HepG2 (cell line): ENCODE measurements around the gene MAP2K3. TPM values are rescaled to one million over a fixed set of nuclear protein-coding genes. Genes with fewer than 3 reads are reported as not detected.
A peak's percentile ranks its signal among the peaks of the same experiment; 100 is the strongest.

Source experiments
- AGO1 ChIP-seq: fragments of 200-400 bp; formaldehyde crosslinking; IDR thresholded peaks from 2 replicates; pipeline ENCODE4 v1.6.1; 2017; ENCODE audit warnings: mild to moderate bottlenecking, low read depth, low read length, moderate library complexity; ENCODE audit not compliant: poor library complexity, severe bottlenecking
- DPF2 ChIP-seq: sonication (generic); formaldehyde crosslinking; IDR thresholded peaks from 2 replicates; pipeline ENCODE4 v1.4.0; 2020; ENCODE audit warnings: mild to moderate bottlenecking, low read depth, missing genetic modification reagents, borderline replicate concordance
- GTF2F1 ChIP-seq: fragments of 150-350 bp; IDR thresholded peaks from 2 replicates; pipeline ENCODE4 v1.6.1; 2014; ENCODE audit warnings: low read length
- HNF1B ChIP-seq: sonication (generic); formaldehyde crosslinking; IDR thresholded peaks from 2 replicates; pipeline ENCODE4 v1.5.1; 2020; ENCODE audit warnings: mild to moderate bottlenecking, moderate library complexity, missing genetic modification reagents
- HNRNPL ChIP-seq: fragments of 200-400 bp; formaldehyde crosslinking; IDR thresholded peaks from 2 replicates; pipeline ENCODE4 v1.6.1; 2017; ENCODE audit warnings: mild to moderate bottlenecking, low read depth, low read length
- JARID2 ChIP-seq: sonication (generic); formaldehyde crosslinking; IDR thresholded peaks from 2 replicates; pipeline ENCODE4 v1.8.1; 2023; ENCODE audit warnings: missing genetic modification reagents, inconsistent platforms; ENCODE audit not compliant: insufficient replicate concordance
- MED13 ChIP-seq: sonication (generic); formaldehyde crosslinking; IDR thresholded peaks from 2 replicates; pipeline ENCODE4 v1.5.0; 2020; ENCODE audit warnings: missing genetic modification reagents
- NCOA1 ChIP-seq: sonication (generic); formaldehyde crosslinking; IDR thresholded peaks from 2 replicates; pipeline ENCODE4 v1.9.0; 2021; ENCODE audit warnings: missing genetic modification reagents
- NFRKB ChIP-seq: fragments of 450-650 bp; IDR thresholded peaks from 2 replicates; pipeline ENCODE4 v1.6.1; 2017
- REXO4 ChIP-seq: sonication (generic); formaldehyde crosslinking; IDR thresholded peaks from 2 replicates; pipeline ENCODE4 v1.8.0; 2022; ENCODE audit warnings: missing genetic modification reagents, mild to moderate bottlenecking, borderline replicate concordance
- SMAD9 ChIP-seq: sonication (generic); formaldehyde crosslinking; IDR thresholded peaks from 2 replicates; pipeline ENCODE4 v1.5.1; 2020; ENCODE audit warnings: mild to moderate bottlenecking, missing genetic modification reagents
- TAF15 ChIP-seq: fragments of 200-400 bp; formaldehyde crosslinking; IDR thresholded peaks from one replicate; pipeline ENCODE4 v1.6.1; 2018; ENCODE audit warnings: mild to moderate bottlenecking, low read depth, low read length; ENCODE audit not compliant: poor library complexity, severe bottlenecking
- TSC22D2 ChIP-seq: sonication (generic); formaldehyde crosslinking; IDR thresholded peaks from 2 replicates; pipeline ENCODE4 v1.5.1; 2020; ENCODE audit warnings: missing genetic modification reagents, mild to moderate bottlenecking, borderline replicate concordance
- ZBTB1 ChIP-seq: sonication (generic); formaldehyde crosslinking; IDR thresholded peaks from 2 replicates; pipeline ENCODE4 v1.4.0; 2020; ENCODE audit warnings: missing genetic modification reagents, borderline replicate concordance
- ZFP36 ChIP-seq: fragments of 150-350 bp; IDR thresholded peaks from 2 replicates; pipeline ENCODE4 v1.6.1; 2018; ENCODE audit warnings: borderline replicate concordance, low read length, low read depth; ENCODE audit not compliant: partially characterized antibody
- ZFP41 ChIP-seq: sonication (generic); formaldehyde crosslinking; IDR thresholded peaks from 2 replicates; pipeline ENCODE4 v1.4.0; 2020; ENCODE audit warnings: mild to moderate bottlenecking, missing genetic modification reagents, borderline replicate concordance
- ZNF138 ChIP-seq: sonication (generic); formaldehyde crosslinking; IDR thresholded peaks from 2 replicates; pipeline ENCODE4 v1.5.0; 2020; ENCODE audit warnings: mild to moderate bottlenecking, low read depth, missing genetic modification reagents
- ZNF142 ChIP-seq: sonication (generic); formaldehyde crosslinking; IDR thresholded peaks from 2 replicates; pipeline ENCODE4 v1.4.0; 2020; ENCODE audit warnings: missing genetic modification reagents
- ZNF230 ChIP-seq: sonication (generic); formaldehyde crosslinking; IDR thresholded peaks from 2 replicates; pipeline ENCODE4 v1.4.0; 2020; ENCODE audit warnings: mild to moderate bottlenecking, missing genetic modification reagents
- ZNF232 ChIP-seq: sonication (generic); formaldehyde crosslinking; IDR thresholded peaks from 2 replicates; pipeline ENCODE4 v1.4.0; 2020; ENCODE audit warnings: missing genetic modification reagents, borderline replicate concordance
- ZNF530 ChIP-seq: sonication (generic); formaldehyde crosslinking; IDR thresholded peaks from 2 replicates; pipeline ENCODE4 v1.5.0; 2020; ENCODE audit warnings: low read depth, mild to moderate bottlenecking, missing genetic modification reagents
- ZNF616 ChIP-seq: sonication (generic); formaldehyde crosslinking; IDR thresholded peaks from 2 replicates; pipeline ENCODE4 v1.5.0; 2020; ENCODE audit warnings: low read depth, mild to moderate bottlenecking, missing genetic modification reagents
- ZNF670 ChIP-seq: sonication (generic); formaldehyde crosslinking; IDR thresholded peaks from 2 replicates; pipeline ENCODE4 v1.8.0; 2022; ENCODE audit warnings: mild to moderate bottlenecking, missing genetic modification reagents, borderline replicate concordance
- polyA plus RNA-seq, 8 experiments: library from polyadenylated mRNA; depleted of rRNA in 3 of 8; stranded (reverse) in 7 of 8; unstranded in 1 of 8; fragments of >200 nt; fragmentation: Illumina TruSeq in 4 of 8; extraction: Trizol in 4 of 8; gene quantifications; 2 replicates each; pipeline versions ENCODE4 v1.2.1 to v1.2.3, GENCODE V29; 2011 to 2016; ENCODE audit warnings: low read depth in 4 of 8, missing spikeins in 1 of 8, mixed read lengths in 1 of 8; ENCODE audit not compliant: insufficient read depth in 1 of 8
- total RNA-seq, 5 experiments: library from RNA; depleted of rRNA; stranded (reverse); fragments of >200 nt; fragmentation: Illumina TruSeq; extraction: Trizol; gene quantifications; 2 replicates each; pipeline ENCODE4 v1.2.3, GENCODE V29; 2016; ENCODE audit warnings: low read depth in 1 of 5

The MAP2K3 gene
- total and polyA plus RNA-seq, 2 of the 13 experiments (the other 11 are each of a cell fraction or from before 2014, with no cell fraction given): 20.5 to 27.4 TPM

GRCh38 chr17:21275579-21276263 is 8.8 kb upstream of the MAP2K3 start (continued):
- TF ChIP-seq REXO4 (CRISPR knock-in tag): no peak
- TF ChIP-seq ZFP36: no peak
- peak; percentile 77; the same call in 1 of the 2 replicates for TF ChIP-seq NCOA1
- TF ChIP-seq ZBTB1 (CRISPR knock-in tag): no peak
- 0 out of 2 replicates have a peak, but pooled peaks have one; percentile 16 for TF ChIP-seq HNRNPL
- peak; percentile 75; the same call in 1 of the 2 replicates for TF ChIP-seq HNF1B
- TF ChIP-seq ZNF138 (CRISPR knock-in tag): peak; percentile 32; the same call in 1 of the 2 replicates
- TF ChIP-seq JARID2 (CRISPR knock-in tag): no peak
- TF ChIP-seq DPF2 (CRISPR knock-in tag): no peak
- TF ChIP-seq GTF2F1: no peak
- TF ChIP-seq ZNF232 (CRISPR knock-in tag): no peak; the same call in 1 of the 2 replicates
- TF ChIP-seq ZNF616 (CRISPR knock-in tag): peak; percentile 38; the same call in 1 of the 2 replicates
- TF ChIP-seq ZNF142 (CRISPR knock-in tag): 0 out of 2 replicates have a peak, but pooled peaks have one; percentile 37
- no peak for TF ChIP-seq ZNF230
- no peak for TF ChIP-seq ZNF530 (CRISPR knock-in tag)
- peak; percentile 87; the same call in 1 of the 2 replicates for TF ChIP-seq ZNF670 (CRISPR knock-in tag)
- TF ChIP-seq TSC22D2 (CRISPR knock-in tag): no peak
- TF ChIP-seq TAF15: no peak
- TF ChIP-seq MED13: 0 out of 2 replicates have a peak, but pooled peaks have one; percentile 24
- TF ChIP-seq SMAD9 (CRISPR knock-in tag): no peak
- peak; percentile 62; the same call in 1 of the 2 replicates for TF ChIP-seq ZFP41 (CRISPR knock-in tag)
- no peak for TF ChIP-seq AGO1
- TF ChIP-seq NFRKB: no peak
